ENCODE results near the gene MRM2. TPM values are rescaled to one million over a fixed set of nuclear protein-coding genes. Genes with fewer than 3 reads are reported as not detected.

The MRM2 gene
- total RNA-seq, 2 experiments from 2014 or later: 28.7 to 32.1 TPM

GRCh38 chr7:2199956-2200583 lies 41.9 kb downstream of the MRM2 start:
- ATAC-seq: no peak
- ChIA-PET POLR2A (no interaction called here), CTCF (no interaction called here)
- H3K36me3 Mint-ChIP-seq (ENCODE audit: low read depth): peaks cover 30% of the 10 kb centered on the region
- no peak for DNase-seq
- no peak overlapping the region for H3K4me3 Mint-ChIP-seq
- no peaks in the 10 kb centered on the region for H3K4me1 Mint-ChIP-seq
- H3K27me3 Mint-ChIP-seq: no peaks in the 10 kb centered on the region
- H3K9me3 Mint-ChIP-seq (ENCODE audit: low read depth): no peaks in the 10 kb centered on the region
- no peak overlapping the region for H3K27ac Mint-ChIP-seq
- intact Hi-C loops (cut with DNase I, micrococcal nuclease): no loop called here

- H3K4me1 Mint-ChIP-seq: no peaks in the 10 kb centered on the region
Measured at GRCh38 chr7:2199528-2199927, 42.5 kb downstream of the MRM2 start.

DNA sequence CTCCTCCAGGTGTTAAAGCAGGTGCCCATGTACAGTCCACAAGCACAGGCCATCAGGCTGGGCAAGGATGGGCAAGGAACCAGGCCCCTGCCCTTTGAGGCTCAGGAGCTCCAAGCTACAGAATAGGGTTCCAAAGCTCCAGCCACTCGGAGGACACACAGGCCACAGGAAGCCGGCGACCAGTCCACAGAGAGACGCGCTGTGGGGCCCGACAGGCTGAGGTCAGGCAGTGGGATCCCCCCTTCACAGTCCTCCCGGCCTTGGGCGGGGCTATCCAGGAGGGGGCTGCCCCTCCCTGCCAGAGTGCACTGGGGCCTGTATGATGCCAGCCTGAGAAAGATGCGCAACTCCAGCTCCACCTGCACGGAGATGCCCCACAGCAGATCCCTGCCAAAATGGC lies 43.2 kb downstream of the MRM2 start:
- H3K4me1 Mint-ChIP-seq: no peaks in the 10 kb centered on the region
- no peaks in the 10 kb centered on the region for H3K27me3 Mint-ChIP-seq
- ATAC-seq (no peak), DNase-seq (no peak)
- no peaks in the 10 kb centered on the region for H3K9me3 Mint-ChIP-seq (ENCODE audit: low read depth)
- ChIA-PET POLR2A (interaction anchor here (0.6 kb wide), 1 partner anchor 67 kb away, joined by 3 read pairs; no protein-coding TSS in a partner anchor), CTCF (interaction anchor here (0.6 kb wide), 1 partner anchor 26 kb away, joined by 3 read pairs; no protein-coding TSS in a partner anchor)
- peaks cover 31% of the 10 kb centered on the region for H3K36me3 Mint-ChIP-seq (ENCODE audit: low read depth)
- H3K4me3 Mint-ChIP-seq: no peak overlapping the region
- no peak overlapping the region for H3K27ac Mint-ChIP-seq
- intact Hi-C loops (cut with DNase I, micrococcal nuclease): no loop called here

More at GRCh38 chr7:2199528-2199927, 42.5 kb downstream of the MRM2 start:
- Mint-ChIP-seq H3K27ac (no peak overlapping the region), H3K27me3 (no peaks in the 10 kb centered on the region), H3K4me3 (no peak overlapping the region), H3K9me3 (ENCODE audit: low read depth) (no peaks in the 10 kb centered on the region), H3K36me3 (ENCODE audit: low read depth) (peaks cover 31% of the 10 kb centered on the region)
- ATAC-seq: no peak
- ChIA-PET POLR2A (no interaction called here), CTCF (no interaction called here)
- intact Hi-C loops (cut with DNase I, micrococcal nuclease): no loop called here
- DNase-seq: no peak

GRCh38 chr7:2198206-2198605 lies 43.8 kb downstream of the MRM2 start:
- ChIA-PET POLR2A (interaction anchor here (0.6 kb wide), 1 partner anchor 68 kb away, joined by 3 read pairs; no protein-coding TSS in a partner anchor), CTCF (no interaction called here)
- Mint-ChIP-seq H3K4me1 (no peaks in the 10 kb centered on the region), H3K36me3 (ENCODE audit: low read depth) (peaks cover 31% of the 10 kb centered on the region), H3K27me3 (no peaks in the 10 kb centered on the region), H3K9me3 (ENCODE audit: low read depth) (no peaks in the 10 kb centered on the region), H3K4me3 (no peak overlapping the region), H3K27ac (no peak overlapping the region)
- intact Hi-C loops (cut with DNase I, micrococcal nuclease): no loop called here
- DNase-seq: no peak
- no peak for ATAC-seq

DNA sequence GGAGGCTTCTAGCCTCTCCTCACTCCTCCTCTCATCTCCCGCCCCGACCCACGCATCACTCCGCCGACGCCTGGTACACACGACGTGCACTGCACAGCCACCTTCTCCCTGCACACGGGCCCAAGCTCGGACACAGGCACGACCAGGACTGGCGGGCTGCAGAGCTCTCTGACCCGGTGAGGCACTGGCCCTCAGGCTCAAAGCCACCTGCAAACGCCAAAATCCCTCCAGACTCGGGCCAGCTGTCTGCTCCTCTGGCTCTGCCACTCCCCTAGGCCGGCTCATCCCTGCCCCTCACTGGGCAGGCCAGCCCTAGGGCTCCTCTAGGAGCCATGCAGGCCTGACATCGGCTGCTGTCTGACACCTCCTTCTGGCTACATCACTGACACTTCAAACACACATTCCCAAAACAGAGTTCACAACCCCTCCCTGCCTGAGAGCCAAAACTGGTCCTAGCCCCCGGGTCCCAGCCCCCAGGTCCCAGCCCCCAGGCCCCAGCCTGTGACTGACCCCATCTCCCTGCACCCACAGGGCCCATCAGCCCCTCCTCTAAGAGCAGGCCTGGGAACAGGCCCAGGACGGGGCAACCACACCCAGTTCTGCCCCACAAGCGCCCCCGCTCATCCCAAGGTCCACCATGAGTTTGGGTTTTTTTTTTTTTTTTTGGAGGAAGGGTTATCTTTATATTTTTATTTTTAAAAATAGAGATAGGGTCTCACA lies 44.4 kb downstream of the MRM2 start:
- H3K4me3 Mint-ChIP-seq: no peak overlapping the region
- ATAC-seq: no peak
- H3K27ac Mint-ChIP-seq: no peak overlapping the region
- ChIA-PET POLR2A (no interaction called here), CTCF (interaction anchor here (0.7 kb wide), 1 partner anchor 696 kb away, joined by 3 read pairs; no protein-coding TSS in a partner anchor)
- intact Hi-C loops (cut with DNase I, micrococcal nuclease): no loop called here
- H3K4me1 Mint-ChIP-seq: no peaks in the 10 kb centered on the region
- H3K27me3 Mint-ChIP-seq: no peaks in the 10 kb centered on the region
- H3K36me3 Mint-ChIP-seq (ENCODE audit: low read depth): peaks cover 31% of the 10 kb centered on the region
- H3K9me3 Mint-ChIP-seq (ENCODE audit: low read depth): no peaks in the 10 kb centered on the region
- no peak for DNase-seq

DNA sequence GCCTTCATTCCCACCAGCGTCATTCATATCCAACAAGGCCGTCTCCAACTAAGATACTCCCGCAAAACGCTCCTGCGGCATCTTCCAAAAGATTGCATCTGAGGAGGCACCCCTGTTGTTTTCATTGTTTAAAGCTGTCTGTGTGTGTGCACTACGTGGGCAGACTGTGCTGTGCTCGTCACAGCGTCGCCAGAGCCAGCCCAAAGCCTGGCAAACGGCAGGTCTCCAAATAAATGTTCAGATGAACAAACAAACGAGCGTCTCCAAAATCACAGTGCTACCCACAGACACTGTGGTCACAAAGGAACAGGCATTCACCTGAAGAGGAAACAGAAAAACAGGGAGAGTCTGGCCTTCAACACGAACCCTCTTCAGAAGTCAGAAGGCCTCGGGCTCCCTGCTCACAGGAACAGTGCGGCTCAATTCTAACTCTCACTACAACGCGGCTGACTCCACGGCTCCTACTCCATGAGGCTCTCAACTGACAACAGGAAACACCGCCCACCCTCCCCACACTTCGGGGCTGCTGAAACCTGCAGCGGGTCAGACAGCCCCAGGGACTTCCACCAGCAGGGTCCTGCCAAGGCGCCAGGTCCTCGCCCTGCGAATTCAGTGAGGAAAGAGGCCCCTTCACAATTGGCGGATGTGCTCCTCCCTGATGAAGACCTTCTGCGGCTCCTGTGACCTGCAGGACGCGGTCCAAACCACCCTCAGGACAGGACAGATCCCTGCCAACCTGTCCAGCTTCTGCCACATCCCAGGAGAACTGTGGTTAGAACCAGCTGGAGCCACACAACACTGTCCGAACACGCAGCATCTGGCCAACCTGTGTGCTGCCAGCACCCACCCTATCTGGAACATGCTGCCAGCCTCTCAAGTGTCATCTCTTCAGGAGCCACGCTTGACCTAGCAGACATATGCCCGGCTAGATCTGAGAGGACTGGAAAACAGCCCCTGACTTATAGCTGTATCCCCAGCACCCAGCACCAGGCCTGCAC lies 45.3 kb downstream of the MRM2 start:
- H3K27ac Mint-ChIP-seq: no peak overlapping the region
- H3K27me3 Mint-ChIP-seq: no peaks in the 10 kb centered on the region
- ChIA-PET POLR2A (no interaction called here), CTCF (interaction anchor here (1.0 to 1.4 kb wide), 2 partner anchors 138 to 535 kb away, joined by 3 to 6 read pairs; no protein-coding TSS in a partner anchor)
- ATAC-seq (no peak), DNase-seq (no peak)
- no peaks in the 10 kb centered on the region for H3K4me1 Mint-ChIP-seq
- intact Hi-C loops (cut with DNase I, micrococcal nuclease): no loop called here
- H3K36me3 Mint-ChIP-seq (ENCODE audit: low read depth): peaks cover 37% of the 10 kb centered on the region
- H3K9me3 Mint-ChIP-seq (ENCODE audit: low read depth): no peaks in the 10 kb centered on the region
- no peak overlapping the region for H3K4me3 Mint-ChIP-seq

- H3K27me3 Mint-ChIP-seq: no peaks in the 10 kb centered on the region
- no peak overlapping the region for H3K4me3 Mint-ChIP-seq
- ATAC-seq: no peak
- ChIA-PET POLR2A (no interaction called here), CTCF (interaction anchor here (0.6 to 1.4 kb wide), 14 partner anchors 9 to 615 kb away, joined by 3 to 6 read pairs (median 3); no protein-coding TSS in a partner anchor)
- H3K36me3 Mint-ChIP-seq (ENCODE audit: low read depth): peaks cover 37% of the 10 kb centered on the region
- no peaks in the 10 kb centered on the region for H3K9me3 Mint-ChIP-seq (ENCODE audit: low read depth)
- no peak for DNase-seq
- H3K27ac Mint-ChIP-seq: no peak overlapping the region
- H3K4me1 Mint-ChIP-seq: no peaks in the 10 kb centered on the region
- intact Hi-C loops (cut with DNase I, micrococcal nuclease): no loop called here
Measured at GRCh38 chr7:2195400-2196246, 46.4 kb downstream of the MRM2 start.

- ATAC-seq (no peak), DNase-seq (no peak)
- H3K27ac Mint-ChIP-seq: no peak overlapping the region
- H3K36me3 Mint-ChIP-seq (ENCODE audit: low read depth): peaks cover 48% of the 10 kb centered on the region
- ChIA-PET CTCF (no interaction called here), POLR2A (no interaction called here)
- H3K27me3 Mint-ChIP-seq: no peaks in the 10 kb centered on the region
- H3K9me3 Mint-ChIP-seq (ENCODE audit: low read depth): peaks cover 5% of the 10 kb centered on the region
- H3K4me1 Mint-ChIP-seq: no peaks in the 10 kb centered on the region
- intact Hi-C loops (cut with DNase I, micrococcal nuclease): no loop called here
- no peak overlapping the region for H3K4me3 Mint-ChIP-seq
Measured at GRCh38 chr7:2193575-2194305, 48.3 kb downstream of the MRM2 start.

- ChIA-PET POLR2A (no interaction called here), CTCF (no interaction called here)
- H3K27me3 Mint-ChIP-seq: no peaks in the 10 kb centered on the region
- ATAC-seq: no peak
- H3K9me3 Mint-ChIP-seq (ENCODE audit: low read depth): peaks cover 5% of the 10 kb centered on the region
- no peak overlapping the region for H3K27ac Mint-ChIP-seq
- no peak for DNase-seq
- H3K4me1 Mint-ChIP-seq: no peaks in the 10 kb centered on the region
- H3K36me3 Mint-ChIP-seq (ENCODE audit: low read depth): peaks cover 52% of the 10 kb centered on the region
- intact Hi-C loops (cut with DNase I, micrococcal nuclease): no loop called here
- H3K4me3 Mint-ChIP-seq: no peak overlapping the region
Measured at GRCh38 chr7:2192831-2193534, 49.0 kb downstream of the MRM2 start.

DNA sequence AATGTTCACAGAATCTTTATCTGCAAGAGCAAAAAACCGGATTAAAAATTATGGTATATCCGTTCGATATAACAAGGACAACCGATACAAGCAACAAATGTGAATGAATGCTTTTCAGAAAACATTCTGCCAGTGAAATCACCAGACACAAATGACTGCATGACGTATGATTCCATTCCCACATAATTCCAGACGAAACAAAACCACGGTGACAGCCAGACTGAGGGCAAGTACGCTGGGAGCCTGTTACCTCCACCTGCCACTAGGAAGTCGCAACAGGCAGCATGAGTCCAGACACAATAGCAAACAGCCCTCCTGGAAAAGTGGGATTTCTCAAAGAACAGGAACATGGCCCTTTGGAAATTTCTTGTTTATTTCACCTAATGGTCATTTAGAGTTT lies 51.0 kb downstream of the MRM2 start:
- ChIA-PET CTCF (interaction anchor here (1.4 kb wide), 1 partner anchor 11 kb away, joined by 3 read pairs; no protein-coding TSS in a partner anchor), POLR2A (no interaction called here)
- Mint-ChIP-seq H3K4me3 (no peak overlapping the region), H3K36me3 (ENCODE audit: low read depth) (peaks cover 37% of the 10 kb centered on the region), H3K27ac (no peak overlapping the region), H3K9me3 (ENCODE audit: low read depth) (peaks cover 5% of the 10 kb centered on the region), H3K4me1 (no peaks in the 10 kb centered on the region), H3K27me3 (no peaks in the 10 kb centered on the region)
- DNase-seq (no peak), ATAC-seq (no peak)
- intact Hi-C loops (cut with DNase I, micrococcal nuclease): no loop called here
